ENCODE results near the gene GOSR1. TPM values are rescaled to one million over a fixed set of nuclear protein-coding genes. Genes with fewer than 3 reads are reported as not detected.
"Not testable (repeated sequence)": the region's sequence is repeated elsewhere in the genome, so short reads cannot be mapped to it uniquely, and the experiment has no call there.

Gene GOSR1
- total and polyA plus RNA-seq, 11 donors, result 8.9 to 39.7 (median 29.8) TPM

GRCh38 chr17:30571921-30572320, 94.7 kb downstream of the GOSR1 start:
- 83 to 94% (median 91%) methylated on average over 6 to 7 of the region's 7 CpGs for WGBS, 4 donors
- intact Hi-C loops (cut with DNase I), result no loop called here
- ATAC-seq, result no peak

GRCh38 chr17:30572651-30573554, 95.7 kb downstream of the GOSR1 start:
- not testable (repeated sequence) for H3K4me1 ChIP-seq, H3K9me3 ChIP-seq

More at GRCh38 chr17:30571921-30572320, 94.7 kb downstream of the GOSR1 start:
- no peak for DNase-seq
- no peak for TF ChIP-seq CTCF (IDR thresholded peaks at IDR 0.05)
- TF ChIP-seq POLR2A (IDR thresholded peaks at IDR 0.05), result no peak
- no peaks in the 10 kb centered on the region for H3K36me3 ChIP-seq
- no peaks in the 10 kb centered on the region for H3K4me1 ChIP-seq
- no peaks in the 10 kb centered on the region for H3K27me3 ChIP-seq
- no peak overlapping the region for H3K4me3 ChIP-seq
- H3K27ac ChIP-seq, result no peak overlapping the region
- H3K9me3 ChIP-seq, result no peaks in the 10 kb centered on the region

GRCh38 chr17:30573603-30574175, 96.5 kb downstream of the GOSR1 start:
- no peak overlapping the region for H3K4me3 ChIP-seq
- H3K9me3 ChIP-seq, result no peaks in the 10 kb centered on the region
- H3K36me3 ChIP-seq, result no peaks in the 10 kb centered on the region
- no peaks in the 10 kb centered on the region for H3K4me1 ChIP-seq
- intact Hi-C loops (cut with DNase I), result no loop called here
- no peak for ATAC-seq
- no peak overlapping the region for H3K27ac ChIP-seq
- TF ChIP-seq CTCF (IDR thresholded peaks at IDR 0.05), result no peak
- TF ChIP-seq POLR2A (IDR thresholded peaks at IDR 0.05), result no peak
- 76 to 88% (median 79%) methylated on average over 3 to 8 of the region's 8 CpGs for WGBS, 4 donors
- no peak for DNase-seq
- H3K27me3 ChIP-seq, result no peaks in the 10 kb centered on the region

More at GRCh38 chr17:30572651-30573554, 95.7 kb downstream of the GOSR1 start:
- ATAC-seq; H3K4me3 ChIP-seq; intact Hi-C loops (cut with DNase I); H3K27me3 ChIP-seq; H3K27ac ChIP-seq; DNase-seq; H3K36me3 ChIP-seq: not testable (repeated sequence)
- WGBS, 4 donors, result 82 to 88% (median 84%) methylated on average over 14 to 17 of the region's 17 CpGs

- H3K27ac ChIP-seq; DNase-seq; H3K36me3 ChIP-seq; H3K27me3 ChIP-seq; H3K9me3 ChIP-seq; H3K4me1 ChIP-seq; H3K4me3 ChIP-seq; ATAC-seq; intact Hi-C loops (cut with DNase I): not testable (repeated sequence)
- 75 to 81% (median 78%) methylated on average over 9 of the region's 9 CpGs for WGBS, 4 donors
Observed at GRCh38 chr17:30574309-30574708, 97.1 kb downstream of the GOSR1 start.

GRCh38 chr17:30574806-30575205, 97.6 kb downstream of the GOSR1 start:
- H3K27ac ChIP-seq; H3K4me1 ChIP-seq; H3K4me3 ChIP-seq; ATAC-seq; H3K36me3 ChIP-seq; DNase-seq; H3K27me3 ChIP-seq; H3K9me3 ChIP-seq; intact Hi-C loops (cut with DNase I): not testable (repeated sequence)
- WGBS, 4 donors, result 91 to 98% (median 94%) methylated on average over 8 to 10 of the region's 10 CpGs

GRCh38 chr17:30575648-30576325, 98.6 kb downstream of the GOSR1 start:
- H3K4me3 ChIP-seq; H3K27me3 ChIP-seq; intact Hi-C loops (cut with DNase I); DNase-seq; H3K27ac ChIP-seq; ATAC-seq; H3K9me3 ChIP-seq; H3K36me3 ChIP-seq; H3K4me1 ChIP-seq: not testable (repeated sequence)
- 88 to 94% (median 91%) methylated on average over 15 to 17 of the region's 17 CpGs for WGBS, 4 donors
